ENCODE data around the gene DMGDH.

DMGDH gene

DNA sequence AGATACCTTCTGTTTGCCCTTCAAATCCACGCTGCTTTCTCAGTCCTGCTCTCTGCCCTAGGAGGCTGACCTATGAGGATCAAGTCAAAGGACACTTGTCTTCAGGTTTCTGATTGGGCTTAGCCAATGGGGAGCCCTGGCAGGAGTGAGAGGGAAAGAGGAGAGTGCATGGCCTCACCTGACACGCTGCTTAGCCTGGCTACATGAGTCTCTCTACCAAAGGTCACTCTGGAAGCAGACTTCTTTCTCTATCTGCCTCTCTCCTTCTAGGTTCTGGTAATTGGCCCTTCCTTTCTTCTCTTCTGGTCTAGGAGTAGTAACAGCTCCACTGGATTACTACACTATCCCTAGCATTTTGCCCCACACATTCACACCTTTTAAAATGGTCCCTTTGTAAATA, 97.5 kb downstream of the DMGDH start:
- DNase-seq: no peak

DNA sequence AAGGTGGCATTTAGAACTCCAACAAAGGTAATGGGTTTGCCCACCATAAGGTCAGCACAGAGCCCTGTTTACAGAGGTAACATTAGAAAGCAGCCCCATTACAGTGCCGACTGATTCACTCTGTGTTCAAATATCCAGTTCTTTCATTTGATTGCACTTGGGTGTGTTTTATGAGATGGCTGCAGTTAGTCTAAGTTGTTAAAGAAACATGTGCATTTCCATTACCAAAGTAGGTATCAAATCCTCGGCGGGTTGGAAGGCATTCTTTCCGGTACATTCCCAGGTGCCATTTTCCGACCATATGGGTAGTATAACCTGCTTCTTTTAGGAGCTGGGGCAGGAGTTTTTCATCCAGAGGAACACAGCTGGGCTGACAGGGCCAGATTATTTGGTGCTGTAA, 100.7 kb downstream of the DMGDH start:
- DNase-seq: no peak

DNA sequence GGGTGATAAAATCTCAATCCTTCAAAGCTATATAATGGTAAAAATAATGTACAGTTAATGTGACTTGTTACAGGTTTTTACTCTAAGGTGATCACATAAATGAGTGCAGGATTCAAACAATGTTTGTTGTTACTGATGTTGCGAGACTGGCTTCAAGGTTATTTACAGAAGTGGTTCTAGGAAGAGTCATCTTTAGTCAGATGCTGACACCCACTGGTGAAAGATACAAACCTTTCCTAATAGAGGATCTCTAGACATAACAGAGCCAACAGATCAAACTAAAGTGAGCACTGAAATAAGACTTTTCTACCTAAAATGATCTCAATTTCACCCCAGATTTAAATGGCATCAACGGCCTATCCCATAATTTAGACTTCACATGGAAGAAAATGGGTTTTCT, 104.6 kb downstream of the DMGDH start:
- DNase-seq: peak; percentile 87

GRCh38 chr5:78961743-78962142, 107.7 kb downstream of the DMGDH start:
- DNase-seq: no peak

DNA sequence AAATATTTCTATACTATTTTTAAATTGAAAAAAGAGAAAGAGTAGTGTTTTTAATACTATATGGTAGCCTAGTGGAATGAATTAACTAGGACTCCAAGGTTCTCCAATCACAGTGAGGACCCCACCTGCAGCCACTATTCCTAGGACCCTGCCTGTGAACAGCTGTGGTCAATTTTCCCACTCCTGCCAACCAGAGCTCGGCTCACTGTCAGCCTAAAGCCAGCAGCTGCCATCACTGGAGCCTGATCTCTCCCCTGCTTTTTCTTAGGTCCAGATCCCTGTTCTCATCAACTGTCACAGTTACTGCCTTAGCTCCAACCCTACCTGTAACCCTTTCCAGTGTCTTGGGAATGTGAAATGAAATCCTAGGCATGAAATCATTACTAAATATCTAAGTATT, 109.7 kb downstream of the DMGDH start:
- DNase-seq: peak; percentile 18

- peak; percentile 58 for DNase-seq
Measured at GRCh38 chr5:78958672-78959445, 110.6 kb downstream of the DMGDH start.

GRCh38 chr5:78956901-78957300, 112.6 kb downstream of the DMGDH start:
- DNase-seq: no peak

DNA sequence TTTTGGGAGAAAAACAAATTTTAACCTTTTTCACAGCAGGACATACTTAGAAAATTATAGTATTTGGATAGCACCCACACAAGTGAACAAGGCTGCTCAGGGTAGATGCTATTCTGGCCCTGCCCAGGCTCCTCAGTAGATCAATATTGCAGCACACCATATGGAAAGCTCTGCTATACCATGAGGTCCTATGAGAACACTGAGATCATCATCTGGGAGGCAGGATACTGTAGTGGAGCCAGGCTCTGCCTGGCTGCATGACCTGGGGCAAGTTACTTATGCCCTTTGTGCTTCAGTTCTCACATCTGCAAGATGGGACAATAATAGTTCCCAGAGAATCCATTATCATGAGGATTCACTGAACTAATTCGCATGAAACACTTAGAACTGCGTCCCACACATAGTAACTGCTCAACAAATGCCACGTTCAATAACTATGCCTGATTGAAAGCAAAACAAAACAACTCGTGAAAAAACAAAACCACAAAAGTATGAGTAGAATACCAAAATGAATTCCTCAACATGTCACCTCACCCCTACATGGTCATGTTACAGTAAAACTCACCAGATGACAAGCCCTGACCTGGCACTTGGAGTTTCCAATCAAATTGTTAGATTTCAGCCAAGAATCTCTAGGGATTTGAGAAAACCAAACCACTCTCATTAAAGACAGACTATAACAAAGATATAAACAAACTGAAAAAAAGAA, 116.2 kb downstream of the DMGDH start:
- DNase-seq: no peak
